ENCODE results near the gene XPO6. TPM values are rescaled to one million over a fixed set of nuclear protein-coding genes. Genes with fewer than 3 reads are reported as not detected.

XPO6 gene
- total RNA-seq, 1 experiment from 2014 or later = 124 TPM

GRCh38 chr16:28258567-28258966 is 46.8 kb upstream of the XPO6 start:
- no peak overlapping the region for H3K27ac ChIP-seq (ENCODE audit: insufficient read length, low read depth, low read length)
- no peak overlapping the region for H2BK15ac ChIP-seq (ENCODE audit: low read depth, low read length)
- no peak overlapping the region; the same call in 1 of the 2 replicates for H3K14ac ChIP-seq (ENCODE audit: insufficient read depth, low read length)
- no peak overlapping the region for H2BK20ac ChIP-seq (ENCODE audit: low read depth, low read length, poor library complexity, severe bottlenecking)
- TF ChIP-seq CTCF (conservative IDR thresholded peaks at IDR 0.05) = no peak
- WGBS (ENCODE audit: extremely low coverage, insufficient read length, low lambda C conversion rate) = no CpG with 5 or more reads among the region's 18 CpGs
- no peaks in the 10 kb centered on the region for H3K79me1 ChIP-seq (ENCODE audit: insufficient read depth, low read depth, low read length, poor library complexity, severe bottlenecking)
- no peak overlapping the region for H3K56ac ChIP-seq (ENCODE audit: insufficient read length, low read depth, low read length)
- no peak overlapping the region for H3K23ac ChIP-seq (ENCODE audit: insufficient read length, low read depth, low read length)
- Mint-ChIP-seq H3K27ac (no peak overlapping the region), H3K36me3 (ENCODE audit: insufficient read depth in 1 of 3, low read depth in 3 of 3) (no peaks in the 10 kb centered on the region), H3K4me1 (peaks cover 27 to 60% of the 10 kb centered on the region in 2 experiments), H3K9me3 (no peaks in the 10 kb centered on the region), H3K27me3 (ENCODE audit: low read depth) (peaks cover 3% of the 10 kb centered on the region), H3K4me3 (peak overlapping the region in 1 of 2 experiments; percentile 71; a peak in 3 of 5 replicates)
- H3K9me3 ChIP-seq (ENCODE audit: control insufficient read depth, low read depth, low read length) = no peaks in the 10 kb centered on the region
- no peak overlapping the region for H3K4me2 ChIP-seq (ENCODE audit: insufficient read depth, insufficient read length, low read length)
- H3K4ac ChIP-seq (ENCODE audit: low read depth, low read length) = no peak overlapping the region
- no peak overlapping the region for H3K9ac ChIP-seq (ENCODE audit: extremely low read depth, insufficient read length, low read length)
- DNase-seq = no peak
- H2AK5ac ChIP-seq (ENCODE audit: insufficient read length, low read length) = no peak overlapping the region
- H3K18ac ChIP-seq (ENCODE audit: insufficient read length, low read depth, low read length) = no peak overlapping the region
- H3K4me1 ChIP-seq (ENCODE audit: insufficient read depth, low read length) = peaks cover 4% of the 10 kb centered on the region; the same call in 1 of the 2 replicates
- H2BK12ac ChIP-seq (ENCODE audit: insufficient read length, low read depth, low read length) = no peak overlapping the region
- no peak overlapping the region for H2AFZ ChIP-seq (ENCODE audit: low read length)
- peaks cover 2% of the 10 kb centered on the region; the same call in 1 of the 2 replicates for H3K27me3 ChIP-seq (ENCODE audit: insufficient read depth, low read length)
- no peak overlapping the region for H4K8ac ChIP-seq (replicated peaks; ENCODE audit: insufficient read length, low read depth, low read length)
- no peak overlapping the region for H4K5ac ChIP-seq (ENCODE audit: insufficient read length, low read depth, low read length)
- no peaks in the 10 kb centered on the region for H3K79me2 ChIP-seq (ENCODE audit: insufficient read depth, low read length)
- H3K23me2 ChIP-seq (ENCODE audit: insufficient read length, low read depth, low read length, poor library complexity, severe bottlenecking) = no peaks in the 10 kb centered on the region
- no peak overlapping the region for H3T11ph ChIP-seq (ENCODE audit: low read length)
- H2BK120ac ChIP-seq (ENCODE audit: low read depth, low read length, poor library complexity, severe bottlenecking) = no peak overlapping the region
- H4K20me1 ChIP-seq (ENCODE audit: control insufficient read depth, insufficient read depth, insufficient read length) = no peaks in the 10 kb centered on the region
- no peak overlapping the region for H4K91ac ChIP-seq (ENCODE audit: insufficient read length, low read depth, low read length)
- no peak overlapping the region for H2BK5ac ChIP-seq (ENCODE audit: insufficient read length, low read length)

Measured in H9 (cell line).